ENCODE data around the gene ZNF117.

DNA sequence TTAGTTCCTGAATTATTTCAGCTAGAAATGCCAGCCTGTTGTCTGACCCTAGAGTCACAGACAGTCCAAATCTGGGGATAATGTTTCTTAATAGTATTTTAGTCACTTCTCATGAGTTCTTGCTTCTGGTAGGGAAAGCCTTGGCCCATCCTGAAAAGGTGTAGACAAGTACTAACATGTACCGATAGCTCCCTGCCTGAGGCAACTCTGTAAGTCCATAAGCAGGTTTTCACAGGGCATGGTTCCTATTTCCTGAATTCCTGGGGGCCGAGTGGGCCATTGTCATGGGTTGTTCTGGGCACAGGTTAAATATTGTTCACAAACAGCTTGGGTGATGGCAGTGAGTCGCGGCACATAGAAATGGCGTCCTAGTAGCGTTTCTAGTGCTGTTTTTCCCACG is 3.1 kb upstream of the ZNF117 start:
- TF ChIP-seq, protein P1, sequence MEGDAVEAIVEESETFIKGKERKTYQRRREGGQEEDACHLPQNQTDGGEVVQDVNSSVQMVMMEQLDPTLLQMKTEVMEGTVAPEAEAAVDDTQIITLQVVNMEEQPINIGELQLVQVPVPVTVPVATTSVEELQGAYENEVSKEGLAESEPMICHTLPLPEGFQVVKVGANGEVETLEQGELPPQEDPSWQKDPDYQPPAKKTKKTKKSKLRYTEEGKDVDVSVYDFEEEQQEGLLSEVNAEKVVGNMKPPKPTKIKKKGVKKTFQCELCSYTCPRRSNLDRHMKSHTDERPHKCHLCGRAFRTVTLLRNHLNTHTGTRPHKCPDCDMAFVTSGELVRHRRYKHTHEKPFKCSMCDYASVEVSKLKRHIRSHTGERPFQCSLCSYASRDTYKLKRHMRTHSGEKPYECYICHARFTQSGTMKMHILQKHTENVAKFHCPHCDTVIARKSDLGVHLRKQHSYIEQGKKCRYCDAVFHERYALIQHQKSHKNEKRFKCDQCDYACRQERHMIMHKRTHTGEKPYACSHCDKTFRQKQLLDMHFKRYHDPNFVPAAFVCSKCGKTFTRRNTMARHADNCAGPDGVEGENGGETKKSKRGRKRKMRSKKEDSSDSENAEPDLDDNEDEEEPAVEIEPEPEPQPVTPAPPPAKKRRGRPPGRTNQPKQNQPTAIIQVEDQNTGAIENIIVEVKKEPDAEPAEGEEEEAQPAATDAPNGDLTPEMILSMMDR (IDR thresholded peaks at IDR 0.05): no peak
- TF ChIP-seq EP300 (IDR thresholded peaks at IDR 0.05) (no peak), POLR2A (IDR thresholded peaks at IDR 0.05) (no peak), POLR2AphosphoS5 (IDR thresholded peaks at IDR 0.05) (no peak)

Data from gastroesophageal sphincter (tissue), 3 donors.